Epithelial cell of prostate (primary cell): Measurements from ENCODE around the gene ATXN1.
A peak's percentile ranks its signal among the peaks of the same experiment; 100 is the strongest.

Experiments
- DNase-seq: peaks from one replicate; pipeline ENCODE4 v3.0.0-alpha.2; 2011; ENCODE audit warnings: low read depth, low spot score
- H3K27ac ChIP-seq: fragments of 450-650 bp; 2 replicates; pipeline ENCODE4 v1.5.1; 2017; ENCODE audit warnings: mild to moderate bottlenecking

Gene ATXN1

GRCh38 chr6:16523606-16524379 is 237.5 kb downstream of the ATXN1 start:
- H3K27ac ChIP-seq, result no peak overlapping the region
- no peak for DNase-seq

GRCh38 chr6:16522937-16523336 is 238.3 kb downstream of the ATXN1 start:
- no peak for DNase-seq
- H3K27ac ChIP-seq, result no peak overlapping the region

GRCh38 chr6:16521528-16521927 is 239.7 kb downstream of the ATXN1 start:
- no peak overlapping the region for H3K27ac ChIP-seq
- DNase-seq, result no peak

- DNase-seq, result no peak
- H3K27ac ChIP-seq, result no peak overlapping the region
These were observed 241.7 kb downstream of the ATXN1 start for GRCh38 chr6:16519265-16520242.

- no peak overlapping the region for H3K27ac ChIP-seq
- no peak for DNase-seq
These were observed 243.0 kb downstream of the ATXN1 start for GRCh38 chr6:16518265-16518664.

GRCh38 chr6:16514249-16514648 is 247.0 kb downstream of the ATXN1 start:
- DNase-seq, result no peak
- H3K27ac ChIP-seq, result no peak overlapping the region

- no peak for DNase-seq
These were observed 248.5 kb downstream of the ATXN1 start for GRCh38 chr6:16512544-16513290.

GRCh38 chr6:16511723-16512489 is 249.4 kb downstream of the ATXN1 start:
- H3K27ac ChIP-seq, result no peak overlapping the region
- no peak for DNase-seq

More at GRCh38 chr6:16512544-16513290, 248.5 kb downstream of the ATXN1 start:
- H3K27ac ChIP-seq, result no peak overlapping the region

GRCh38 chr6:16511040-16511660 is 250.1 kb downstream of the ATXN1 start:
- DNase-seq, result no peak
- no peak overlapping the region for H3K27ac ChIP-seq

GRCh38 chr6:16510245-16510644 is 251.0 kb downstream of the ATXN1 start:
- DNase-seq, result no peak

GRCh38 chr6:16508959-16509358 is 252.3 kb downstream of the ATXN1 start:
- DNase-seq, result no peak
- no peak overlapping the region for H3K27ac ChIP-seq

More at GRCh38 chr6:16510245-16510644, 251.0 kb downstream of the ATXN1 start:
- H3K27ac ChIP-seq, result no peak overlapping the region

GRCh38 chr6:16505711-16506357 is 255.4 kb downstream of the ATXN1 start:
- H3K27ac ChIP-seq, result no peak overlapping the region
- no peak for DNase-seq

GRCh38 chr6:16504609-16505008 is 256.7 kb downstream of the ATXN1 start:
- no peak for DNase-seq
- no peak overlapping the region for H3K27ac ChIP-seq

GRCh38 chr6:16503970-16504415 is 257.3 kb downstream of the ATXN1 start:
- H3K27ac ChIP-seq, result no peak overlapping the region
- DNase-seq, result no peak

- no peak for DNase-seq
- no peak overlapping the region for H3K27ac ChIP-seq
These were observed 258.0 kb downstream of the ATXN1 start for GRCh38 chr6:16503241-16503775.

- peak overlapping the region; percentile 41 for H3K27ac ChIP-seq
- DNase-seq, result no peak
These were observed 262.3 kb downstream of the ATXN1 start for GRCh38 chr6:16498957-16499356.

- H3K27ac ChIP-seq, result peak overlapping the region; percentile 41
These were observed 263.0 kb downstream of the ATXN1 start for GRCh38 chr6:16498237-16498636.

More at GRCh38 chr6:16498237-16498636, 263.0 kb downstream of the ATXN1 start:
- peak; percentile 80 for DNase-seq
